ENCODE measurements around the gene SH3TC1. TPM values are rescaled to one million over a fixed set of nuclear protein-coding genes. Genes with fewer than 3 reads are reported as not detected.
A peak's percentile ranks its signal among the peaks of the same experiment; 100 is the strongest.

SH3TC1 gene
- total RNA-seq, 1 donor from 2014 or later, result 50.6 TPM

- Histone ChIP-seq H3K36me3 (peaks cover 0 to 6% of the 10 kb centered on the region in 2 donors), H3K27me3 (no peaks in the 10 kb centered on the region), H3K27ac (peak overlapping the region; percentile 89), H3K4me3 (no peak overlapping the region), H3K9me3 (no peaks in the 10 kb centered on the region), H3K4me1 (peaks cover 49% of the 10 kb centered on the region)
- intact Hi-C loops (cut with DNase I), result no loop called here
- DNase-seq (ENCODE audit: extremely low spot score in 2 of 2), result no peak
- no peak for TF ChIP-seq POLR2AphosphoS5 (IDR thresholded peaks at IDR 0.05; ENCODE audit: insufficient read depth in 1 of 2, low read depth in 1 of 2)
- no peak for TF ChIP-seq CTCF (IDR thresholded peaks at IDR 0.05)
- TF ChIP-seq POLR2A (IDR thresholded peaks at IDR 0.05), result no peak
Observed at GRCh38 chr4:8282742-8283141, 83.7 kb downstream of the SH3TC1 start.

- DNase-seq (ENCODE audit: extremely low spot score in 2 of 2), result no peak
- Histone ChIP-seq H3K9me3 (no peaks in the 10 kb centered on the region), H3K4me3 (no peak overlapping the region), H3K4me1 (peaks cover 45% of the 10 kb centered on the region), H3K27ac (no peak overlapping the region), H3K27me3 (no peaks in the 10 kb centered on the region), H3K36me3 (peaks cover 0 to 7% of the 10 kb centered on the region in 2 donors)
- intact Hi-C loops (cut with DNase I), result no loop called here
- TF ChIP-seq CTCF (IDR thresholded peaks at IDR 0.05) (no peak), POLR2A (IDR thresholded peaks at IDR 0.05) (no peak), POLR2AphosphoS5 (IDR thresholded peaks at IDR 0.05; ENCODE audit: insufficient read depth in 1 of 2, low read depth in 1 of 2) (no peak)
Observed at GRCh38 chr4:8283161-8283560, 84.1 kb downstream of the SH3TC1 start.

GRCh38 chr4:8283631-8284121 lies 84.6 kb downstream of the SH3TC1 start:
- Histone ChIP-seq H3K4me1 (peaks cover 40% of the 10 kb centered on the region), H3K9me3 (no peaks in the 10 kb centered on the region), H3K36me3 (peaks cover 0 to 7% of the 10 kb centered on the region in 2 donors), H3K27ac (no peak overlapping the region), H3K4me3 (no peak overlapping the region), H3K27me3 (no peaks in the 10 kb centered on the region)
- no peak for DNase-seq (ENCODE audit: extremely low spot score in 2 of 2)
- intact Hi-C loops (cut with DNase I), result no loop called here
- TF ChIP-seq CTCF (IDR thresholded peaks at IDR 0.05) (no peak), POLR2AphosphoS5 (IDR thresholded peaks at IDR 0.05; ENCODE audit: insufficient read depth in 1 of 2, low read depth in 1 of 2) (no peak), POLR2A (IDR thresholded peaks at IDR 0.05) (no peak)

GRCh38 chr4:8284391-8284790 lies 85.3 kb downstream of the SH3TC1 start:
- no peak for TF ChIP-seq POLR2A (IDR thresholded peaks at IDR 0.05)
- no peak overlapping the region for H3K27ac ChIP-seq
- H3K36me3 ChIP-seq, result peaks cover 0 to 7% of the 10 kb centered on the region in 2 donors
- H3K4me3 ChIP-seq, result no peak overlapping the region
- DNase-seq (ENCODE audit: extremely low spot score in 2 of 2), result no peak
- peaks cover 34% of the 10 kb centered on the region for H3K4me1 ChIP-seq
- intact Hi-C loops (cut with DNase I), result no loop called here
- no peaks in the 10 kb centered on the region for H3K27me3 ChIP-seq
- no peaks in the 10 kb centered on the region for H3K9me3 ChIP-seq

- intact Hi-C loops (cut with DNase I), result no loop called here
- H3K27ac ChIP-seq, result no peak overlapping the region
- no peak overlapping the region for H3K4me3 ChIP-seq
- no peak for DNase-seq (ENCODE audit: extremely low spot score in 2 of 2)
- H3K36me3 ChIP-seq, result peaks cover 0 to 7% of the 10 kb centered on the region in 2 donors
- H3K27me3 ChIP-seq, result no peaks in the 10 kb centered on the region
- TF ChIP-seq POLR2A (IDR thresholded peaks at IDR 0.05) (no peak), CTCF (IDR thresholded peaks at IDR 0.05) (no peak), POLR2AphosphoS5 (IDR thresholded peaks at IDR 0.05; ENCODE audit: insufficient read depth in 1 of 2, low read depth in 1 of 2) (no peak)
- peaks cover 24% of the 10 kb centered on the region for H3K4me1 ChIP-seq
- H3K9me3 ChIP-seq, result no peaks in the 10 kb centered on the region
Observed at GRCh38 chr4:8285143-8285975, 86.3 kb downstream of the SH3TC1 start.

Measured in vagina (tissue), 2 donors.